Fibroblast of skin of left biceps (primary cell): ENCODE results near the gene POLR2C.
"Not testable (repeated sequence)": the region's sequence is repeated elsewhere in the genome, so short reads cannot be mapped to it uniquely, and the experiment has no call there.

Source experiments
- DNase-seq, 2 experiments: peaks; one replicate each; pipeline ENCODE4 v3.0.0-alpha.2; 2013; ENCODE audit warnings: low read depth in 2 of 2

POLR2C gene

GRCh38 chr16:57479205-57479975, 16.9 kb downstream of the POLR2C start:
- peak; percentile 25 to 33 for DNase-seq

GRCh38 chr16:57479976-57480753, 17.7 kb downstream of the POLR2C start:
- no peak for DNase-seq

- no peak for DNase-seq
Measured at GRCh38 chr16:57480754-57481230, 18.3 kb downstream of the POLR2C start.

- DNase-seq: no peak
Measured at GRCh38 chr16:57481421-57481820, 18.9 kb downstream of the POLR2C start.

GRCh38 chr16:57482845-57483545, 20.5 kb downstream of the POLR2C start:
- DNase-seq: no peak

GRCh38 chr16:57483725-57484514, 21.4 kb downstream of the POLR2C start:
- no peak for DNase-seq

- DNase-seq: no peak
Measured at GRCh38 chr16:57484515-57485005, 22.1 kb downstream of the POLR2C start.

- no peak for DNase-seq
Measured at GRCh38 chr16:57485091-57485915, 22.8 kb downstream of the POLR2C start.

GRCh38 chr16:57485916-57486857, 23.7 kb downstream of the POLR2C start, which contains the start of gene DOK4:
TSS of gene DOK4 (minus strand) at chr16:57486493. CDS start at chr16:57479507, 6,986 bp downstream.
- DNase-seq: peak; percentile 7 to 11

GRCh38 chr16:57486858-57487834, 24.7 kb downstream of the POLR2C start:
- no peak for DNase-seq

GRCh38 chr16:57489229-57489628, 26.8 kb downstream of the POLR2C start:
- no peak for DNase-seq

- no peak for DNase-seq
Measured at GRCh38 chr16:57493767-57494166, 31.3 kb downstream of the POLR2C start.

GRCh38 chr16:57497121-57497520, 34.6 kb downstream of the POLR2C start:
- DNase-seq: no peak

GRCh38 chr16:57498031-57498430, 35.6 kb downstream of the POLR2C start:
- no peak for DNase-seq

GRCh38 chr16:57499941-57500340, 37.5 kb downstream of the POLR2C start:
- not testable (repeated sequence) for DNase-seq

GRCh38 chr16:57500578-57501111, 38.2 kb downstream of the POLR2C start:
- DNase-seq: no peak

- no peak for DNase-seq
Measured at GRCh38 chr16:57501492-57501891, 39.0 kb downstream of the POLR2C start.
